ENCODE measurements around the gene GGTA1.

GRCh38 chr9:121548666-121549065 lies 49.0 kb upstream of the GGTA1 start:
- TF ChIP-seq CBFB (CRISPR knock-in tag; IDR thresholded peaks at IDR 0.05; ENCODE audit: low read depth) (no peak), CREB1 (CRISPR knock-in tag; IDR thresholded peaks at IDR 0.05) (no peak), IRF2 (CRISPR knock-in tag; IDR thresholded peaks at IDR 0.05; ENCODE audit: borderline replicate concordance, low read depth) (no peak), ZBTB43 (CRISPR knock-in tag; IDR thresholded peaks at IDR 0.05) (no peak)
